ENCODE results near the gene ETV4. TPM values are rescaled to one million over a fixed set of nuclear protein-coding genes. Genes with fewer than 3 reads are reported as not detected.

Gene ETV4
- total and polyA plus RNA-seq, 2 of the 13 experiments (the other 11 are each of a cell fraction or from before 2014, with no cell fraction given): 128 to 330 TPM

DNA sequence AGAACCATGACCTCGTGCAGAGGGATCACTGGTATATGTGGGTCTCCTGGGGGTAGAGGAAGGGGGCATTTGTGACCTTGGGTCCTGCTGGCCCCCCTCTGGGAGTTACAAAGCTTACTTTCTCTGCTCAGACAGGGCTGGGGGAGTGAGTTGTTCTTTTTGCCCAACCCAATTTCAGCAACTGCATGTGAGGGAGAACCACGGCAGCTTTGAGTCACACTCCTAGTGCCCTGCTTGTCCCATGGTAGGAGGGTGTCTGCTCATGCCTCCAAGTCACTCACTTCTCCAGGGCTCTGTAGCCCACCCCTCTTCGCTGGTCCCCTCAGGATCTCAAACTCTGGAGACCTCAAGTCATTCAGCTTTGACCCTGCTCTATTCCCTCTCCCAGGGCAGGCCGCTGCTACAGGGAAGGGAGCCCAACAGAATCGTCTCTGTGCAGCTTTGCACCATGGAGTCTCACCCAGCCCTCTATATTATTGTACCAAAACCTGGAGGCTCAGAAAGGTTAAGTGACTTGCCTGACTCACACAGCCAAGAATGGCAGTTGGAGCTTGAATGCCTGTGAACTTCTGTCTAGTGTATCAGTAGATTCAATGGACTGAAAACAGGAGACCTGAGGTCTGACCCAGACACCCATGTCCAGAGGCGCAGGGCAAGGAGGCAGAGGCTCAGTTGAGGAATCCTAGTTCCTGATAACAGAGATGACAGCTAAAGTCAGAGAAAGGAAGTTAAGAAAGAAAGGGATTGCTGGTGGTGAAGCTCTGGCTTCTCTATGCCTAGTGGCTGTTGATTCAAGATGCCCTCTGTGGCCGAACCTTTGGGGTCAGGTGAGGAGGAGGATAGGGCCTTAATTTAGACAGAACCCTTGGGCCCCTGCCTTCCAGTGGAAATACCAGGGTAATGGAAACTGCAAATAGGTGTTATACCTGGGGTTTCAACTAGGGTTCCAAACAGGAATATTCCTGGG is 14.6 kb upstream of the ETV4 start (continued):
- TF ChIP-seq ATF7 (IDR thresholded peaks at IDR 0.05) (no peak), ATF7 (CRISPR knock-in tag; IDR thresholded peaks at IDR 0.05) (0 out of 2 replicates have a peak, but pooled peaks have one; percentile 39), FIP1L1 (IDR thresholded peaks at IDR 0.05; ENCODE audit: borderline replicate concordance, insufficient read depth, low read depth, low read length) (no peak), STAG1 (CRISPR knock-in tag; IDR thresholded peaks at IDR 0.05) (no peak), KDM1A (CRISPR knock-in tag; IDR thresholded peaks at IDR 0.05) (0 out of 2 replicates have a peak, but pooled peaks have one; percentile 22), SAFB2 (CRISPR knock-in tag; IDR thresholded peaks at IDR 0.05; ENCODE audit: borderline replicate concordance, low read depth) (0 out of 2 replicates have a peak, but pooled peaks have one; percentile 61), ZNF709 (CRISPR knock-in tag; IDR thresholded peaks at IDR 0.05) (no peak)
- TF ChIP-seq, protein P1, sequence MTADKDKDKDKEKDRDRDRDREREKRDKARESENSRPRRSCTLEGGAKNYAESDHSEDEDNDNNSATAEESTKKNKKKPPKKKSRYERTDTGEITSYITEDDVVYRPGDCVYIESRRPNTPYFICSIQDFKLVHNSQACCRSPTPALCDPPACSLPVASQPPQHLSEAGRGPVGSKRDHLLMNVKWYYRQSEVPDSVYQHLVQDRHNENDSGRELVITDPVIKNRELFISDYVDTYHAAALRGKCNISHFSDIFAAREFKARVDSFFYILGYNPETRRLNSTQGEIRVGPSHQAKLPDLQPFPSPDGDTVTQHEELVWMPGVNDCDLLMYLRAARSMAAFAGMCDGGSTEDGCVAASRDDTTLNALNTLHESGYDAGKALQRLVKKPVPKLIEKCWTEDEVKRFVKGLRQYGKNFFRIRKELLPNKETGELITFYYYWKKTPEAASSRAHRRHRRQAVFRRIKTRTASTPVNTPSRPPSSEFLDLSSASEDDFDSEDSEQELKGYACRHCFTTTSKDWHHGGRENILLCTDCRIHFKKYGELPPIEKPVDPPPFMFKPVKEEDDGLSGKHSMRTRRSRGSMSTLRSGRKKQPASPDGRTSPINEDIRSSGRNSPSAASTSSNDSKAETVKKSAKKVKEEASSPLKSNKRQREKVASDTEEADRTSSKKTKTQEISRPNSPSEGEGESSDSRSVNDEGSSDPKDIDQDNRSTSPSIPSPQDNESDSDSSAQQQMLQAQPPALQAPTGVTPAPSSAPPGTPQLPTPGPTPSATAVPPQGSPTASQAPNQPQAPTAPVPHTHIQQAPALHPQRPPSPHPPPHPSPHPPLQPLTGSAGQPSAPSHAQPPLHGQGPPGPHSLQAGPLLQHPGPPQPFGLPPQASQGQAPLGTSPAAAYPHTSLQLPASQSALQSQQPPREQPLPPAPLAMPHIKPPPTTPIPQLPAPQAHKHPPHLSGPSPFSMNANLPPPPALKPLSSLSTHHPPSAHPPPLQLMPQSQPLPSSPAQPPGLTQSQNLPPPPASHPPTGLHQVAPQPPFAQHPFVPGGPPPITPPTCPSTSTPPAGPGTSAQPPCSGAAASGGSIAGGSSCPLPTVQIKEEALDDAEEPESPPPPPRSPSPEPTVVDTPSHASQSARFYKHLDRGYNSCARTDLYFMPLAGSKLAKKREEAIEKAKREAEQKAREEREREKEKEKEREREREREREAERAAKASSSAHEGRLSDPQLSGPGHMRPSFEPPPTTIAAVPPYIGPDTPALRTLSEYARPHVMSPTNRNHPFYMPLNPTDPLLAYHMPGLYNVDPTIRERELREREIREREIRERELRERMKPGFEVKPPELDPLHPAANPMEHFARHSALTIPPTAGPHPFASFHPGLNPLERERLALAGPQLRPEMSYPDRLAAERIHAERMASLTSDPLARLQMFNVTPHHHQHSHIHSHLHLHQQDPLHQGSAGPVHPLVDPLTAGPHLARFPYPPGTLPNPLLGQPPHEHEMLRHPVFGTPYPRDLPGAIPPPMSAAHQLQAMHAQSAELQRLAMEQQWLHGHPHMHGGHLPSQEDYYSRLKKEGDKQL (CRISPR knock-in tag; IDR thresholded peaks at IDR 0.05; ENCODE audit: low read depth): no peak
